NOMO-1 treated with dmso at 0.1 percent for 144 hours (cell line): Measurements from ENCODE around the gene PTPN14.

Source experiments
- DNase-seq: peaks from one replicate; lab custom pipeline; 2025; ENCODE audit not compliant: unreplicated experiment; lab: John Stamatoyannopoulos, UW

Gene PTPN14

GRCh38 chr1:214341932-214342331 is 209.5 kb downstream of the PTPN14 start:
- DNase-seq = no peak

GRCh38 chr1:214341459-214341858 is 209.9 kb downstream of the PTPN14 start:
- DNase-seq = no peak

GRCh38 chr1:214338212-214338611 is 213.2 kb downstream of the PTPN14 start:
- no peak for DNase-seq

GRCh38 chr1:214337511-214337910 is 213.9 kb downstream of the PTPN14 start:
- DNase-seq = no peak

GRCh38 chr1:214337015-214337414 is 214.4 kb downstream of the PTPN14 start:
- DNase-seq = no peak

GRCh38 chr1:214335567-214335966 is 215.8 kb downstream of the PTPN14 start:
- DNase-seq = no peak

- peak; percentile 14 for DNase-seq
Observed at GRCh38 chr1:214332946-214333798, 218.2 kb downstream of the PTPN14 start.

GRCh38 chr1:214331827-214332423 is 219.5 kb downstream of the PTPN14 start:
- DNase-seq = peak; percentile 28

- DNase-seq = no peak
Observed at GRCh38 chr1:214331180-214331579, 220.2 kb downstream of the PTPN14 start.

GRCh38 chr1:214330715-214331114 is 220.7 kb downstream of the PTPN14 start:
- DNase-seq = no peak

GRCh38 chr1:214330222-214330621 is 221.2 kb downstream of the PTPN14 start:
- DNase-seq = no peak

GRCh38 chr1:214329470-214330220 is 221.8 kb downstream of the PTPN14 start:
- DNase-seq = no peak

- DNase-seq = peak; percentile 43
Observed at GRCh38 chr1:214328770-214329469, 222.5 kb downstream of the PTPN14 start.

GRCh38 chr1:214327514-214327913 is 223.9 kb downstream of the PTPN14 start:
- DNase-seq = no peak

- no peak for DNase-seq
Observed at GRCh38 chr1:214326406-214326805, 225.0 kb downstream of the PTPN14 start.

GRCh38 chr1:214324896-214325800 is 226.3 kb downstream of the PTPN14 start:
- DNase-seq = no peak

GRCh38 chr1:214321705-214322453 is 229.5 kb downstream of the PTPN14 start:
- DNase-seq = no peak

- no peak for DNase-seq
Observed at GRCh38 chr1:214319938-214320337, 231.5 kb downstream of the PTPN14 start.

- no peak for DNase-seq
Observed at GRCh38 chr1:214318956-214319736, 232.3 kb downstream of the PTPN14 start.
